SK-N-MC (cell line): ENCODE results near the gene ZP4.

Experiments
- EZH2 ChIP-seq: fragments of 200-600 bp; sonication (generic); IDR thresholded peaks from one replicate; pipeline ENCODE4 v1.6.1; 2017; ENCODE audit warnings: antibody characterized with exemption
- FOXP2 ChIP-seq: optimal IDR thresholded peaks from 2 replicates; pipeline ENCODE3; 2011; ENCODE audit warnings: mild to moderate bottlenecking, moderate library complexity; ENCODE audit not compliant: insufficient read depth; ENCODE audit errors: extremely low read length, control extremely low read depth
- POLR2AphosphoS5 ChIP-seq: IDR thresholded peaks from 2 replicates; pipeline ENCODE4 v1.6.1; 2012; ENCODE audit warnings: mild to moderate bottlenecking, low read depth, low read length, borderline replicate concordance

DNA sequence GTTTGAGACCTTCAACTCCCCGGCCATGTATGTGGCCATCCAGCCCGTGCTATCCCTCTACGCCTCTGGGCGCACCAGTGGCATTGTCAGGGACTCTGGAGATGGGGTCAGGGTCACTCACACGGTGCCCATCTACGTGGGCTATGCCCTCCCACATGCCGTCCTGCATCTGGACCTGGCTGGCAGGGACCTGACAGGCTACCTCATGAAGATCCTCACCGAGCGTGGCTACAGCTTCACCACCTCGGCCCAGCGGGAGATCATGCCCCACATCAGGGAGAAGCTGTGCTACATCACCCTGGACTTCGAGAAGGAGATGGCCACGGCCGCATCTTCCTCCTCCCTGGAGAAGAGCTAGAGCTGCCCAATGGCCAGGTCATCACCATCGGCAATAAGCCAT lies 36.5 kb upstream of the ZP4 start:
- TF ChIP-seq EZH2 (no peak), POLR2AphosphoS5 (no peak), FOXP2 (no peak)
